H1 (cell line): ENCODE data around the gene EDEM1. TPM values are rescaled to one million over a fixed set of nuclear protein-coding genes. Genes with fewer than 3 reads are reported as not detected.

ENCODE experiments used
- CTCF ChIA-PET: fragments of 300-600 bp; sonication (Branson Sonifier 250); formaldehyde crosslinking; loops from one replicate; lab custom pipeline; 2021; ENCODE audit not compliant: partially characterized antibody; lab: Charles Lee
- POLR2A ChIA-PET: fragments of 300-600 bp; sonication (Branson Sonifier 250); formaldehyde crosslinking; loops from one replicate; lab custom pipeline; 2021; ENCODE audit warnings: inconsistent platforms; ENCODE audit not compliant: partially characterized antibody; lab: Charles Lee
- DNase-seq, 2 experiments: peaks; one replicate each; pipeline versions ENCODE4 v3.0.0 to v3.0.0-alpha.2; 2010 to 2022; ENCODE audit warnings: low spot score in 2 of 2, low read depth in 1 of 2, mixed read lengths in 1 of 2
- FAIRE-seq: peaks from 2 replicates; lab custom pipeline; 2011; peaks lifted over from hg19 to GRCh38; lab: Jason Lieb, UNC
- H2AFZ ChIP-seq: 2 replicates; pipeline ENCODE4 v1.8.1; 2012; ENCODE audit warnings: low read length, inconsistent platforms
- H2AK5ac ChIP-seq: 2 replicates; pipeline ENCODE4 v1.6.1; 2013; ENCODE audit warnings: low read depth, low read length
- H2BK120ac ChIP-seq: replicated peaks from 2 replicates; pipeline ENCODE3; 2013; ENCODE audit warnings: low read depth, low read length, inconsistent platforms
- H2BK12ac ChIP-seq: 2 replicates; pipeline ENCODE4 v1.6.1; 2013; ENCODE audit warnings: low read depth, low read length
- H2BK15ac ChIP-seq: 2 replicates; pipeline ENCODE4 v1.6.1; 2013; ENCODE audit warnings: low read length
- H2BK20ac ChIP-seq: 2 replicates; pipeline ENCODE4 v1.6.1; 2013; ENCODE audit warnings: low read length
- H2BK5ac ChIP-seq: 2 replicates; pipeline ENCODE4 v1.6.1; 2013; ENCODE audit warnings: low read depth, low read length
- H3K14ac ChIP-seq: 2 replicates; pipeline ENCODE4 v1.6.1; 2013; ENCODE audit warnings: inconsistent platforms; ENCODE audit not compliant: insufficient read length
- H3K18ac ChIP-seq: 2 replicates; pipeline ENCODE4 v1.6.1; 2013; ENCODE audit warnings: low read length; ENCODE audit errors: extremely low read depth
- H3K23ac ChIP-seq: 2 replicates; pipeline ENCODE4 v1.6.1; 2013; ENCODE audit warnings: inconsistent platforms; ENCODE audit not compliant: insufficient read length
- H3K23me2 ChIP-seq: 2 replicates; pipeline ENCODE4 v1.6.1; 2013; ENCODE audit warnings: low read depth, low read length
- H3K27ac ChIP-seq: 2 replicates; pipeline ENCODE4 v1.6.1; 2011; ENCODE audit warnings: low read depth, low read length, inconsistent platforms
- H3K27me3 ChIP-seq, 4 experiments: replicated peaks in 1 of 4; 1 replicate in 1 of 4; 2 replicates in 3 of 4; pipeline versions ENCODE4 v1.6.1 to v1.8.1; 2011 to 2013; ENCODE audit warnings: low read length in 3 of 4, mild to moderate bottlenecking in 3 of 4, inconsistent platforms in 2 of 4, mixed read lengths in 2 of 4, moderate library complexity in 1 of 4; ENCODE audit not compliant: control insufficient read depth in 3 of 4, insufficient read depth in 3 of 4; ENCODE audit errors: extremely low read depth in 1 of 4
- H3K36me3 ChIP-seq, 4 experiments: 2 replicates each; pipeline versions ENCODE4 v1.6.1 to v1.8.1; 2011 to 2013; ENCODE audit warnings: mild to moderate bottlenecking in 4 of 4, low read length in 3 of 4, moderate library complexity in 2 of 4, control low read depth in 1 of 4, inconsistent platforms in 1 of 4; ENCODE audit not compliant: insufficient read depth in 4 of 4, control insufficient read depth in 2 of 4
- H3K4ac ChIP-seq: replicated peaks from 2 replicates; pipeline ENCODE3; 2013; ENCODE audit warnings: low read length, low read depth, mixed read lengths, inconsistent platforms; ENCODE audit not compliant: insufficient read length
- H3K4me1 ChIP-seq, 4 experiments: replicated peaks in 1 of 4; 1 replicate in 1 of 4; 2 replicates in 3 of 4; pipeline versions ENCODE4 v1.6.1 to v1.8.1; 2011 to 2013; ENCODE audit warnings: low read length in 3 of 4, inconsistent platforms in 2 of 4, mixed read lengths in 1 of 4; ENCODE audit not compliant: insufficient read depth in 4 of 4, control insufficient read depth in 3 of 4
- H3K4me2 ChIP-seq, 2 experiments: 2 replicates each; pipeline versions ENCODE4 v1.6.1 to v1.8.1; 2011 to 2013; ENCODE audit warnings: low read depth in 2 of 2, low read length in 2 of 2, control low read depth in 1 of 2, inconsistent platforms in 1 of 2, mild to moderate bottlenecking in 1 of 2; ENCODE audit not compliant: insufficient read depth in 1 of 2
- H3K4me3 ChIP-seq, 4 experiments: fragments of 200-600, 300-600 bp in 1 of 4; sonication (generic), shearing (Covaris generic), sonication (Bioruptor Twin) in 1 of 4; 2 replicates each; pipeline versions ENCODE4 v1.5.1 to v1.8.1; 2011 to 2016; ENCODE audit warnings: low read length in 4 of 4, low read depth in 3 of 4, control low read depth in 2 of 4, inconsistent platforms in 2 of 4, mild to moderate bottlenecking in 2 of 4, mixed read lengths in 1 of 4, moderate library complexity in 1 of 4; ENCODE audit not compliant: insufficient read depth in 2 of 4; ENCODE audit errors: extremely low read depth in 1 of 4
- H3K56ac ChIP-seq: replicated peaks from 2 replicates; pipeline ENCODE3; 2013; ENCODE audit warnings: low read depth, mild to moderate bottlenecking, mixed read lengths, low read length, inconsistent platforms; ENCODE audit not compliant: insufficient read length
- H3K79me1 ChIP-seq: 2 replicates; pipeline ENCODE4 v1.6.1; 2013; ENCODE audit warnings: low read depth, low read length, control low read depth
- H3K79me2 ChIP-seq, 2 experiments: 2 replicates each; pipeline versions ENCODE4 v1.6.1 to v1.8.1; 2012 to 2013; ENCODE audit warnings: low read length in 2 of 2, mild to moderate bottlenecking in 2 of 2, inconsistent platforms in 1 of 2; ENCODE audit not compliant: insufficient read depth in 2 of 2, control insufficient read depth in 1 of 2
- H3K9ac ChIP-seq, 4 experiments: replicated peaks in 1 of 4; 1 replicate in 1 of 4; 2 replicates in 3 of 4; pipeline versions ENCODE4 v1.6.1 to v1.8.1; 2011 to 2013; ENCODE audit warnings: low read depth in 3 of 4, low read length in 3 of 4, control low read depth in 2 of 4, mild to moderate bottlenecking in 2 of 4, moderate library complexity in 2 of 4, inconsistent platforms in 1 of 4; ENCODE audit errors: extremely low read depth in 1 of 4
- H3K9me3 ChIP-seq, 2 experiments: 2 replicates each; pipeline versions ENCODE4 v1.6.1 to v1.8.1; 2012 to 2013; ENCODE audit warnings: mild to moderate bottlenecking in 2 of 2, moderate library complexity in 2 of 2, control low read depth in 1 of 2, inconsistent platforms in 1 of 2, low read depth in 1 of 2, low read length in 1 of 2, mixed read lengths in 1 of 2; ENCODE audit not compliant: insufficient read depth in 2 of 2
- H4K20me1 ChIP-seq, 2 experiments: replicated peaks in 1 of 2; 2 replicates each; pipeline versions ENCODE3 to v1.8.1; 2011 to 2013; ENCODE audit warnings: inconsistent platforms in 2 of 2, low read length in 2 of 2, mild to moderate bottlenecking in 1 of 2; ENCODE audit not compliant: insufficient read depth in 2 of 2, control insufficient read depth in 1 of 2
- H4K5ac ChIP-seq: 2 replicates; pipeline ENCODE4 v1.6.1; 2013; ENCODE audit warnings: low read length, low read depth, mixed read lengths, inconsistent platforms; ENCODE audit not compliant: insufficient read length
- H4K8ac ChIP-seq: 2 replicates; pipeline ENCODE4 v1.8.0; 2013; ENCODE audit warnings: mild to moderate bottlenecking, moderate library complexity, low read length, inconsistent platforms; ENCODE audit not compliant: insufficient read depth; ENCODE audit errors: extremely low read depth
- H4K91ac ChIP-seq: replicated peaks from 2 replicates; pipeline ENCODE3; 2013; ENCODE audit warnings: low read length, mixed read lengths, inconsistent platforms; ENCODE audit not compliant: insufficient read length
- EP300 ChIP-seq, 2 experiments: IDR thresholded peaks; 1 replicate in 1 of 2; 2 replicates in 1 of 2; pipeline ENCODE4 v1.6.1; 2011 to 2012; ENCODE audit warnings: low read depth in 2 of 2, low read length in 2 of 2, mild to moderate bottlenecking in 2 of 2, borderline replicate concordance in 1 of 2, inconsistent platforms in 1 of 2, moderate library complexity in 1 of 2
- GTF2F1 ChIP-seq: IDR thresholded peaks from 2 replicates; pipeline ENCODE4 v1.6.1; 2012; ENCODE audit warnings: low read depth, low read length, improper control_type of control experiment, borderline replicate concordance
- NRF1 ChIP-seq: IDR thresholded peaks from 2 replicates; pipeline ENCODE4 v1.6.1; 2011; ENCODE audit warnings: mild to moderate bottlenecking, low read depth, low read length, improper control_type of control experiment
- SP2 ChIP-seq: IDR thresholded peaks from 2 replicates; pipeline ENCODE4 v1.6.1; 2012; ENCODE audit warnings: mild to moderate bottlenecking, low read length, inconsistent platforms
- SRF ChIP-seq: IDR thresholded peaks from 2 replicates; pipeline ENCODE4 v1.6.1; 2011; ENCODE audit warnings: mild to moderate bottlenecking, low read depth, low read length, moderate library complexity
- WGBS, 2 experiments: shearing (Covaris generic) in 1 of 2; methylation state at CpG; one replicate each; pipeline versions ENCODE4 v1.1.6 to v1.1.7; 2013 to 2015; ENCODE audit warnings: low lambda C conversion rate in 2 of 2, mixed read lengths in 2 of 2, inconsistent platforms in 1 of 2, low coverage in 1 of 2, missing lambda C conversion rate in 1 of 2; ENCODE audit not compliant: insufficient replicate concordance in 2 of 2, insufficient coverage in 1 of 2, insufficient read length in 1 of 2; ENCODE audit errors: extremely low coverage in 1 of 2, missing lambda C conversion rate in 1 of 2; 5-methylcytosine and 5-hydroxymethylcytosine counted together
- polyA plus RNA-seq, 7 experiments: library from polyadenylated mRNA; depleted of rRNA in 3 of 7; stranded (reverse) in 5 of 7; unstranded in 2 of 7; fragments of >200 nt in 5 of 7; fragments of 200-250 nt in 2 of 7; gene quantifications; 1 replicate in 5 of 7; 2 replicates in 1 of 7; 4 replicates in 1 of 7; pipeline versions ENCODE4 v1.2.1 to v1.2.3, GENCODE V29; 2011 to 2013; ENCODE audit warnings: missing spikeins in 2 of 7, mixed read lengths in 2 of 7
- total RNA-seq: library from RNA; stranded (reverse); fragmentation: NEBNext Ultra II Directional; extraction: Animal tissue kit (Norgen Biotek cat#: 25700); gene quantifications from 2 replicates; pipeline ENCODE4 v1.2.1, GENCODE V29; 2021

The EDEM1 gene
- total and polyA plus RNA-seq, 2 of the 8 experiments (the other 6 are each of a cell fraction or from before 2014, with no cell fraction given): 4.8 to 16.4 TPM

- Histone ChIP-seq H3K9me3 (no peaks in the 10 kb centered on the region), H3K9ac (no peak overlapping the region), H2BK5ac (no peak overlapping the region), H2BK15ac (no peak overlapping the region), H4K20me1 (peaks cover 0 to 7% of the 10 kb centered on the region in 2 experiments), H3K23me2 (no peaks in the 10 kb centered on the region), H4K91ac (no peak overlapping the region), H3K14ac (no peak overlapping the region), H3K79me1 (no peaks in the 10 kb centered on the region), H3K4ac (no peak overlapping the region), H2AK5ac (no peak overlapping the region), H3K4me3 (no peak overlapping the region), H2BK12ac (no peak overlapping the region), H3K4me2 (no peak overlapping the region), H3K27ac (no peak overlapping the region), H3K36me3 (no peaks in the 10 kb centered on the region), H3K27me3 (no peaks in the 10 kb centered on the region), H3K4me1 (peaks cover 4 to 11% (median 7%) of the 10 kb centered on the region in 4 experiments; a peak in 5 of 7 replicates), H2BK20ac (no peak overlapping the region), H3K23ac (no peak overlapping the region), H3K79me2 (peaks cover 6 to 96% of the 10 kb centered on the region in 2 experiments), H4K5ac (no peak overlapping the region), H4K8ac (no peak overlapping the region), H3K56ac (no peak overlapping the region), H2BK120ac (no peak overlapping the region), H3K18ac (no peak overlapping the region), H2AFZ (no peak overlapping the region)
- POLR2A ChIA-PET: interaction anchor here (0.7 kb wide), 1 partner anchor 34 kb away, joined by 3 read pairs; no protein-coding TSS in a partner anchor
- DNase-seq (no peak), FAIRE-seq (no peak)
- WGBS, 2 experiments: 86% methylated on average over 3 of the region's 3 CpGs; no CpG with 5 or more reads in 1 of the 2 experiments
- CTCF ChIA-PET: interaction anchor here (1.0 to 1.5 kb wide), 3 partner anchors 23 to 37 kb away, joined by 3 read pairs; no protein-coding TSS in a partner anchor
- TF ChIP-seq EP300 (IDR thresholded peaks at IDR 0.05; ENCODE audit: borderline replicate concordance in 1 of 2, low read depth in 2 of 2, low read length in 2 of 2) (no peak), NRF1 (no peak), SP2 (no peak), GTF2F1 (no peak), SRF (no peak)
Observed at GRCh38 chr3:5160321-5160720, 27.2 kb upstream of the EDEM1 start.
